ENCODE measurements around the gene CXXC5. TPM values are rescaled to one million over a fixed set of nuclear protein-coding genes. Genes with fewer than 3 reads are reported as not detected.
A peak's percentile ranks its signal among the peaks of the same experiment; 100 is the strongest.

CXXC5 gene
- total and polyA plus RNA-seq, 2 experiments from 2014 or later = 90.9 to 106 TPM

GRCh38 chr5:139653616-139654015 lies 5.5 kb downstream of the CXXC5 start:
- Histone ChIP-seq H3K4me1 (ENCODE audit: insufficient read depth) (peaks cover 73% of the 10 kb centered on the region), H3K27me3 (no peaks in the 10 kb centered on the region)
- WGBS (ENCODE audit: low lambda C conversion rate, missing lambda C conversion rate) = 55% methylated on average over 5 of the region's 5 CpGs

GRCh38 chr5:139654464-139654863 lies 6.3 kb downstream of the CXXC5 start:
- H3K4me2 ChIP-seq = peak overlapping the region; percentile 94
- H4K20me1 ChIP-seq (ENCODE audit: insufficient read depth, poor library complexity, severe bottlenecking) = peaks cover 62% of the 10 kb centered on the region
- H3K79me2 ChIP-seq = peaks cover 93% of the 10 kb centered on the region
- H3K27ac ChIP-seq = peak overlapping the region; percentile 93
- no peak overlapping the region for H2AFZ ChIP-seq
- DNase-seq (ENCODE audit: low spot score) = no peak
- H3K4me1 ChIP-seq (ENCODE audit: insufficient read depth) = peaks cover 81% of the 10 kb centered on the region
- H3K9me2 ChIP-seq (replicated peaks; ENCODE audit: insufficient read depth) = no peaks in the 10 kb centered on the region
- no peak for TF ChIP-seq EZH2 (IDR thresholded peaks at IDR 0.05; ENCODE audit: borderline replicate concordance)
- TF ChIP-seq CTCF (IDR thresholded peaks at IDR 0.05; ENCODE audit: poor library complexity) = no peak
- no peak for TF ChIP-seq EZH2phosphoT487 (IDR thresholded peaks at IDR 0.05; ENCODE audit: low read depth, severe bottlenecking, unreplicated experiment)
- 70% methylated on average over 3 of the region's 3 CpGs for WGBS (ENCODE audit: low lambda C conversion rate, missing lambda C conversion rate)
- no peaks in the 10 kb centered on the region for H3K36me3 ChIP-seq (replicated peaks; ENCODE audit: insufficient read depth, low read depth)
- H3K9me3 ChIP-seq (ENCODE audit: low read depth) = no peaks in the 10 kb centered on the region
- no peaks in the 10 kb centered on the region for H3K27me3 ChIP-seq
- no peak overlapping the region for H3K4me3 ChIP-seq

More at GRCh38 chr5:139653616-139654015, 5.5 kb downstream of the CXXC5 start:
- no peak for DNase-seq (ENCODE audit: low spot score)
- Histone ChIP-seq H3K9me2 (replicated peaks; ENCODE audit: insufficient read depth) (no peaks in the 10 kb centered on the region), H3K36me3 (replicated peaks; ENCODE audit: insufficient read depth, low read depth) (no peaks in the 10 kb centered on the region), H3K27ac (peak overlapping the region; percentile 93), H3K4me2 (peak overlapping the region; percentile 94), H3K4me3 (no peak overlapping the region), H4K20me1 (ENCODE audit: insufficient read depth, poor library complexity, severe bottlenecking) (peaks cover 54% of the 10 kb centered on the region), H3K79me2 (peaks cover 92% of the 10 kb centered on the region), H2AFZ (no peak overlapping the region), H3K9me3 (ENCODE audit: low read depth) (no peaks in the 10 kb centered on the region)
- TF ChIP-seq CTCF (IDR thresholded peaks at IDR 0.05; ENCODE audit: poor library complexity) (no peak), EZH2phosphoT487 (IDR thresholded peaks at IDR 0.05; ENCODE audit: low read depth, severe bottlenecking, unreplicated experiment) (no peak), EZH2 (IDR thresholded peaks at IDR 0.05; ENCODE audit: borderline replicate concordance) (no peak)

- WGBS (ENCODE audit: low lambda C conversion rate, missing lambda C conversion rate) = 40% methylated on average over 11 of the region's 13 CpGs
- Histone ChIP-seq H3K4me1 (ENCODE audit: insufficient read depth) (peaks cover 86% of the 10 kb centered on the region), H4K20me1 (ENCODE audit: insufficient read depth, poor library complexity, severe bottlenecking) (peaks cover 66% of the 10 kb centered on the region)
Observed at GRCh38 chr5:139654871-139655491, 6.8 kb downstream of the CXXC5 start.

More at GRCh38 chr5:139654871-139655491, 6.8 kb downstream of the CXXC5 start:
- H3K27me3 ChIP-seq = no peaks in the 10 kb centered on the region
- H3K36me3 ChIP-seq (replicated peaks; ENCODE audit: insufficient read depth, low read depth) = no peaks in the 10 kb centered on the region
- H3K79me2 ChIP-seq = peaks cover 93% of the 10 kb centered on the region
- H3K9me2 ChIP-seq (replicated peaks; ENCODE audit: insufficient read depth) = no peaks in the 10 kb centered on the region
- H3K9me3 ChIP-seq (ENCODE audit: low read depth) = no peaks in the 10 kb centered on the region
- H2AFZ ChIP-seq = no peak overlapping the region
- TF ChIP-seq EZH2 (IDR thresholded peaks at IDR 0.05; ENCODE audit: borderline replicate concordance) = no peak
- no peak for TF ChIP-seq CTCF (IDR thresholded peaks at IDR 0.05; ENCODE audit: poor library complexity)
- TF ChIP-seq EZH2phosphoT487 (IDR thresholded peaks at IDR 0.05; ENCODE audit: low read depth, severe bottlenecking, unreplicated experiment) = no peak
- DNase-seq (ENCODE audit: low spot score) = no peak
- H3K4me3 ChIP-seq = no peak overlapping the region
- peak overlapping the region; percentile 94 for H3K4me2 ChIP-seq
- H3K27ac ChIP-seq = peak overlapping the region; percentile 93
